ENCODE results near the gene FAHD1. TPM values are rescaled to one million over a fixed set of nuclear protein-coding genes. Genes with fewer than 3 reads are reported as not detected.

FAHD1 gene
- polyA plus RNA-seq, 1 donor, result 21.2 TPM

Other genes with a start within 250 kb of the FAHD1 start
- 11.7 TPM for gene IFT140, start 215.1 kb upstream of the FAHD1 start, polyA plus RNA-seq (ENCODE audit: insufficient read length)
- gene CRAMP1, start 214.8 kb upstream of the FAHD1 start, polyA plus RNA-seq (ENCODE audit: insufficient read length), result 18.5 TPM
- 41.4 TPM for gene JPT2, start 148.9 kb upstream of the FAHD1 start, polyA plus RNA-seq (ENCODE audit: insufficient read length)
- gene MAPK8IP3, start 121.0 kb upstream of the FAHD1 start, polyA plus RNA-seq (ENCODE audit: insufficient read length), result 55.3 TPM
- 22.8 TPM for gene NME3, start 55.7 kb upstream of the FAHD1 start, polyA plus RNA-seq (ENCODE audit: insufficient read length)
- gene EME2, start 54.4 kb upstream of the FAHD1 start, polyA plus RNA-seq (ENCODE audit: insufficient read length), result 7.2 TPM
- gene MRPS34, start 54.1 kb upstream of the FAHD1 start, polyA plus RNA-seq (ENCODE audit: insufficient read length), result 45.8 TPM
- gene SPSB3, start 44.6 kb upstream of the FAHD1 start, polyA plus RNA-seq (ENCODE audit: insufficient read length), result 30.5 TPM
- 48.7 TPM for gene NUBP2, start 44.2 kb upstream of the FAHD1 start, polyA plus RNA-seq (ENCODE audit: insufficient read length)
- 0.52 TPM for gene IGFALS, start 33.5 kb upstream of the FAHD1 start, polyA plus RNA-seq (ENCODE audit: insufficient read length)
- 44.7 TPM for gene HAGH, start 381 bp upstream of the FAHD1 start, polyA plus RNA-seq (ENCODE audit: insufficient read length)
- gene MEIOB, start 45.0 kb downstream of the FAHD1 start, polyA plus RNA-seq (ENCODE audit: insufficient read length), result 0.26 TPM
- gene HS3ST6, start 91.2 kb downstream of the FAHD1 start, polyA plus RNA-seq (ENCODE audit: insufficient read length), result 0.21 TPM
- 39.0 TPM for gene MSRB1, start 116.0 kb downstream of the FAHD1 start, polyA plus RNA-seq (ENCODE audit: insufficient read length)
- gene RPL3L, start 127.5 kb downstream of the FAHD1 start, polyA plus RNA-seq (ENCODE audit: insufficient read length), result 72.5 TPM
- gene NDUFB10, start 132.3 kb downstream of the FAHD1 start, polyA plus RNA-seq (ENCODE audit: insufficient read length), result 145 TPM
- gene RPS2, start 137.6 kb downstream of the FAHD1 start, polyA plus RNA-seq (ENCODE audit: insufficient read length), result 3,719 TPM
- not detected for gene RNF151, start 139.7 kb downstream of the FAHD1 start, polyA plus RNA-seq (ENCODE audit: insufficient read length)
- 34.3 TPM for gene TBL3, start 144.8 kb downstream of the FAHD1 start, polyA plus RNA-seq (ENCODE audit: insufficient read length)
- 1.3 TPM for gene NOXO1, start 154.3 kb downstream of the FAHD1 start, polyA plus RNA-seq (ENCODE audit: insufficient read length)
- gene GFER, start 157.0 kb downstream of the FAHD1 start, polyA plus RNA-seq (ENCODE audit: insufficient read length), result 20.2 TPM
- 2.1 TPM for gene SYNGR3, start 162.8 kb downstream of the FAHD1 start, polyA plus RNA-seq (ENCODE audit: insufficient read length)
- 32.1 TPM for gene ZNF598, start 182.6 kb downstream of the FAHD1 start, polyA plus RNA-seq (ENCODE audit: insufficient read length)
- 0.72 TPM for gene NPW, start 192.6 kb downstream of the FAHD1 start, polyA plus RNA-seq (ENCODE audit: insufficient read length)
- gene NHERF2, start 199.7 kb downstream of the FAHD1 start, polyA plus RNA-seq (ENCODE audit: insufficient read length), result 47.8 TPM
- 13.5 TPM for gene NTHL1, start 220.6 kb downstream of the FAHD1 start, polyA plus RNA-seq (ENCODE audit: insufficient read length)
- gene TSC2, start 220.8 kb downstream of the FAHD1 start, polyA plus RNA-seq (ENCODE audit: insufficient read length), result 92.4 TPM

Data from hindlimb muscle (tissue), 1 donor.